Measurements from ENCODE around the gene MTIF2.

- TF ChIP-seq CTCF (conservative IDR thresholded peaks at IDR 0.05; ENCODE audit: low read depth, low read length): no peak
- no peak for TF ChIP-seq EZH2 (IDR thresholded peaks at IDR 0.05; ENCODE audit: low read length, unreplicated experiment)
Observed at GRCh38 chr2:55235724-55236538, 33.1 kb downstream of the MTIF2 start.
